Medulla oblongata (tissue), 1 donor: ENCODE results near the gene ZBTB11.
"Not testable (repeated sequence)": the region's sequence is repeated elsewhere in the genome, so short reads cannot be mapped to it uniquely, and the experiment has no call there.

Experiments
- DNase-seq: peaks from one replicate; pipeline ENCODE4 v3.0.0-alpha.2; 2015; ENCODE audit errors: extremely low spot score

Gene ZBTB11

GRCh38 chr3:101691685-101692671 lies 15.0 kb upstream of the ZBTB11 start:
- DNase-seq: not testable (repeated sequence)

- no peak for DNase-seq
Observed at GRCh38 chr3:101690972-101691371, 14.0 kb upstream of the ZBTB11 start.

- DNase-seq: no peak
Observed at GRCh38 chr3:101689286-101689685, 12.4 kb upstream of the ZBTB11 start.

GRCh38 chr3:101687142-101687931 lies 10.4 kb upstream of the ZBTB11 start:
- DNase-seq: peak; percentile 22

GRCh38 chr3:101685870-101686307 lies 9.0 kb upstream of the ZBTB11 start:
- no peak for DNase-seq

GRCh38 chr3:101685050-101685400 lies 8.1 kb upstream of the ZBTB11 start:
- no peak for DNase-seq

GRCh38 chr3:101680466-101680865 lies 3.5 kb upstream of the ZBTB11 start:
- no peak for DNase-seq

- not testable (repeated sequence) for DNase-seq
Observed at GRCh38 chr3:101678837-101679236, 1.9 kb upstream of the ZBTB11 start.

GRCh38 chr3:101677436-101678286 lies 729 bp upstream of the ZBTB11 start:
- no peak for DNase-seq

GRCh38 chr3:101676216-101676764 lies 642 bp downstream of the ZBTB11 start:
- peak; percentile 94 for DNase-seq

- DNase-seq: no peak
Observed at GRCh38 chr3:101675709-101676215, 1.2 kb downstream of the ZBTB11 start.

GRCh38 chr3:101674518-101674917 lies 2.4 kb downstream of the ZBTB11 start:
- DNase-seq: no peak

GRCh38 chr3:101673953-101674352 lies 3.0 kb downstream of the ZBTB11 start:
- no peak for DNase-seq

- DNase-seq: no peak
Observed at GRCh38 chr3:101671014-101671413, 5.9 kb downstream of the ZBTB11 start.

GRCh38 chr3:101667844-101668243 lies 9.1 kb downstream of the ZBTB11 start:
- no peak for DNase-seq

- DNase-seq: no peak
Observed at GRCh38 chr3:101667331-101667730, 9.6 kb downstream of the ZBTB11 start.

- no peak for DNase-seq
Observed at GRCh38 chr3:101665851-101666250, 11.1 kb downstream of the ZBTB11 start.

GRCh38 chr3:101665357-101665756 lies 11.6 kb downstream of the ZBTB11 start:
- DNase-seq: no peak

GRCh38 chr3:101660714-101661113 lies 16.2 kb downstream of the ZBTB11 start:
- no peak for DNase-seq

- DNase-seq: no peak
Observed at GRCh38 chr3:101656651-101657050, 20.3 kb downstream of the ZBTB11 start.

GRCh38 chr3:101646726-101647125 lies 30.2 kb downstream of the ZBTB11 start:
- no peak for DNase-seq
